Left cardiac atrium (tissue), 4 donors: Measurements from ENCODE around the gene HPDL. TPM values are rescaled to one million over a fixed set of nuclear protein-coding genes. Genes with fewer than 3 reads are reported as not detected.
A peak's percentile ranks its signal among the peaks of the same experiment; 100 is the strongest.

Experiments
- ATAC-seq, 2 donors: fragments of 200-7000 bp; cut with Tn5 transposase; one replicate each; pipeline ENCODE4 v1.9.1; 2020; ENCODE audit warnings: mild to moderate bottlenecking in 2 of 2, moderate library complexity in 2 of 2
- DNase-seq: peaks from one replicate; pipeline ENCODE4 v3.0.0-alpha.2; 2020
- intact Hi-C, 2 donors: fragments of 100-400 bp; cut with DNase I; formaldehyde crosslinking; loops; one replicate each; pipeline versions ENCODE4 v1.14.1 to v1.15.1; 2022 to 2023
- total RNA-seq, 2 donors: library from RNA; stranded (reverse); fragmentation: NEBNext Ultra II Directional; extraction: Animal tissue kit (Norgen Biotek cat#: 25700); gene quantifications; one replicate each; pipeline ENCODE4 v1.2.1, GENCODE V29; 2021
- donor health status: DM: no; HTN: yes; CAD: no.
- donor health status: DM: no; HTN: yes; CAD: no; lungs with severe emphysema.
- donor health status: DM: yes; HTN: yes; CAD: no.
- donor health status: Dilated cardiomyopathy.

Gene HPDL
- total RNA-seq, 2 donors from 2014 or later = 0.27 to 0.50 TPM

DNA sequence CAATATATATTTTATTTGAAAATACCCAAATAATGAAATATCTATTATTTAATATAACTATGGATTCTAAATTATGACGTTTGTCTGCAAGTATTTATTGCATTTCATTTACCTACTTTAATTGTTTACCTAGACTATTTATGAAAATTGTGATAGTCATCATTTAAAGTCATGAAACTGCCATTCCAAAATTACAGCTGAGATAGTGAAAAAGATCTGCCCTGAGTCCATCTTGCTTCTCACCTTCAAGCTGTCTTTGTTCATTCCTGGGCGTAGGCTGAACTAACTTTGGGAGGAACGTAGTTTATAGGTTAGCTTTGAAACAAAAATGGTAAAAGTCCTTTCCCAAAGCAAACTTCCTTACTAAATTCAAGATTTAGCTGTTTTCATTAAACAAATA lies 12.4 kb upstream of the HPDL start:
- ATAC-seq = no peak
- intact Hi-C loops = no loop called here
- DNase-seq = no peak

DNA sequence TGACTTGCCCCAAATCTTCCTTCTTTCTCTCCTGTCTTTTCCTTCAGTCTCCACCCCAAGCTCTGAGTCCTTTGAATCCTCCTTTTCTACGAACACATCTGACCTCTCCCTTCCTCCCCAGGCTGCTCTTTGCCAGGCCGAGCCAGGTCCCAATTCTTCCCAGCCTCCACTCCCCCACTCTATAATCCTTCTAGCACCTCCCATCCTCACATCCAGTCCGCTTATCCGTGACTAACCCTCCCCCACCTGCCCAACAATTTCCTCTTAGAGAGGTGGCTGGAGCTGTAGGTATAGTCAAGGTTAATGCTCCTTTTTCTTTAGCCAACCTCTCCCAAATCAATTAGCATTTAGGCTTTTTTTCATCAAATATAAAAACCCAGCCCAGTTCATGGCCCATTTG lies 9.5 kb upstream of the HPDL start:
- intact Hi-C loops = no loop called here
- DNase-seq (no peak), ATAC-seq (no peak)

DNA sequence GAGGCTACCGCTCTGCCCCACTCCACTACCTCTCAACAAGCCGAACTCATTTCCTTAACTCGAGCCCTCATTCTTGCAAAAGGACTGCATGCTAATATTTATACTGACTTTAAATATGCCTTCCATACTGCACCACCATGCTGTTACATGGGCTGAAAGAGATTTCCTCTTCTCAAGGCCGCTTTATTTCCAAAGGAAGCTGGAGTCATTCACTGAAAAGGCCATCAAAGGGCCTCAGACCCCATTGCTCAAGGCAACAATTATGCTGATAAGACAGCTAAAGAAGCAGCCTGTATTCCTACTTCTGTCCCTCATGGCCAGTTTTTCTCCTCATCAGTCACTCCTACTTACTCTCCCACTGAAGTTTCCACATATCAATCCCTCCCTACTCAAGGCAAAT lies 6.9 kb upstream of the HPDL start:
- intact Hi-C loops = no loop called here
- ATAC-seq (no peak), DNase-seq (no peak)

DNA sequence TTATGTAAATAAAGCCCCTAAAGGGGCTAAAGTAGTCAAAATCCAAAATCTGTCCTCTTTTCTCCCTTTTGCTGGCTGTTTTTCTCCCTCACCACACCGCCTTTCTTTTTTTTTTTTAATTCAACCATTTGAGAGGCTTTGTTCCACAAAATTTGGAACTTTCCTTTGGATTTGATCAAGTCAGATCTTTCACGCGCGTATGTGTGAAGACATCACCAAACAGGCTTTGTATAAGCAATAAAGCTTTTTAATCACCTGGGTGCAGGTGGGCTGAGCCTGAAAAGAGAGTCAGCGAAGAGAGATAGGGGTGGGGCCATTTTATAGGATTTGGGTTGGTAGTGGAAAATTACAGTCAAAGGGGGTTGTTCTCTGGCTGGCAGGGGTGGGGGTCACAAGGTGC lies 5.3 kb upstream of the HPDL start:
- DNase-seq = no peak
- ATAC-seq = no peak
- intact Hi-C loops = no loop called here

DNA sequence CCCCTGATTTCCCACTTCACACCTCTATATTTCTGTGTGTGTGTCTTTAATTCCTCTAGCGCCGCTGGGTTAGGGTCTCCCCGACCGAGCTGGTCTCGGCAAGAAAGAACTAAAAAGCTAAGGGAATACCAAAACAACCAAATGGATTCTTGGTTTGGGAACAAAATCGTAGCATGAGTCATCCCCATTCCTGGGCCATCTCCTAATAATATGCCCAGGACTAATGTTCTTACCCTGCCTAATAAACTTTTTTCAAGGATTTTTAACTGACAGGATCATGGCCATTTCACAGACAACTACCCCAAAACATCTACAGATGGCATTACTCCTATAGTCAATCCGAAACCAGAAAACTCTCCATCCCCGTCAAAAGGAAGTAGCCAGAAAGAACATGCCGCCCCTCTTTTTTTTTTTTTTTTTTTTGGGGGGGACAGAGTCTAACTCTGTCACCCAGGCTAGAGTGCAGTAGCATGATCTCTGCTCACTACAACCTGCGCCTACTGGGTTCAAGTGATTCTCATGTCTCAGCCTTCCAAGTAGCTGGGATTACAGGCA lies 4.1 kb upstream of the HPDL start:
- intact Hi-C loops = no loop called here
- ATAC-seq (no peak), DNase-seq (no peak)

DNA sequence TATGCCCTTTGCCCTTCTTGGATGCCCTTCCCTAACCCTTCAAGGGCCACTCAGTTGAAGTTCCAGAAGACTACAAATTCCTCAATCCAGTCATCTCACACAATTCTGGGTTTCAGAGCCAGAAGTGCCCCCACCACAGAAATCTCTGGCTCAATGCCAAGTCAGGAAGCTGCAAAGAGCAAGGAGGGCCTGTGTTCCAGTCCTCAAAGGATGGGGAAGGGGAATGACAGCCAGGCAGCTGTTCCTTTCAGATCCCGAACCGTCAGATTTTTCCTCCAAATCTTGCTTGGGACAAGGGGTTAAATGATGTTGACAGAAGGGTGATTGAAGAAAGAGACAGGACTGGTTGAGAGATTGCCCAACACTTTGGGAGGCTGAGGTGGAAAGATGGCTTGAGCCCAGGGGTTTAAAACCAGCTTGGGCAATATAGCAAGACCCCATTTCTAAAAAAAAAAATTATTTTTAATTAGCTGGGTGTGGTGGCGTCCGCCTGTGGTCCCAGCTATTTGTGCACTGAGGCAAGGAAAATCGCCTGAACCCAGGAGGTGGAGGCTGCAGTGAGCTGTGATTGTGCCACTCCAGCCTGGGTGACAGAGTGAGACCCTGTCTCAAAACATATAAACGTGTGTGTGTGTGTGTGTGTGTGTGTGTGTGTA lies 716 bp upstream of the HPDL start:
- intact Hi-C loops = no loop called here
- ATAC-seq = no peak
- DNase-seq = no peak

DNA sequence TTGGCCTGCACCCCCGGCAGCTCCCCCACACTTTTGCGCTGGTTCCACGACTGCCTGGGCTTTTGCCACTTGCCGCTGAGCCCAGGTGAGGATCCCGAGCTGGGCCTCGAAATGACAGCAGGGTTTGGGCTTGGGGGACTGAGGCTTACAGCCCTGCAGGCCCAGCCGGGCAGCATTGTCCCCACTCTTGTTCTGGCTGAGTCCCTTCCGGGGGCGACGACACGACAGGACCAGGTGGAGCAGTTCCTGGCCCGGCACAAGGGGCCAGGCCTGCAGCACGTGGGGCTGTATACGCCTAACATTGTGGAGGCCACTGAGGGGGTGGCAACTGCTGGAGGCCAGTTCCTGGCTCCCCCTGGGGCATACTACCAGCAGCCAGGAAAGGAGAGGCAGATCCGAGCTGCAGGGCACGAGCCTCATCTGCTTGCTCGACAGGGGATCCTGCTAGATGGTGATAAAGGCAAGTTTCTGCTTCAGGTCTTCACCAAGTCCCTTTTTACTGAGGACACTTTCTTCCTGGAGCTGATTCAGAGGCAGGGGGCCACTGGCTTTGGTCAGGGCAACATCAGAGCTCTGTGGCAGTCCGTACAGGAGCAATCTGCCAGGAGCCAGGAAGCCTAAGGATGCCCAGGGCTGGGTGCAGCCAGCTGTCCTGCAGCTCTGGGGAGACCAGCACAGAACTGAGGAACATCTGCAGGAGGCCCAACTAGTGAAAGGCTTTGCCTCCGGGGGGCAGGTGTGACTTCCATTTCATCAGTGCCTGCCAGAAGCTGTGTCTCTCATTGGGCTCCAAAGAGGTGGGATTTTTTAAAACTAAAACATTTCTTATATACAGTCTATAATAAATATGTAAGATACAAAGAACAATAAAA lies 1.2 kb downstream of the HPDL start:
- ATAC-seq (no peak), DNase-seq (no peak)
- intact Hi-C loops = no loop called here

DNA sequence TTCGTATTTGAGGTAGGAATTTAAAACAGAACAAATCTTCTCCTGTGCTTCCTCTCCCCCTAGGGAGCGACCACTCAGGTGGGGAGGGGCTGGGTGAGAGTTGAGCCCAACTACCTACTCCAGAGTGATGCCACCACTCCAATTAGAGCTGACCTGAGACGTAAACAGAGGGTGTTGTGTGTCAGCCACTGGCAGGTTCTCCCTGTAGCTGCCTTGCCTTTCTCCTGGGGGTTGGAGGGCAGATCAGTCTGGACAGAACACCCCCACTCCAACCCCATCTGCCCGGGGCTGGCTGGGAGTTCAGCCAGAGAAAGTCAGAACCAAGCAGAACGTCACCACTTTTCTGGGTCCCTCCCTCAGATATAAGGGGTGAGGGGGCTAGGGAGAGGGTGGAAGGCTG lies 2.0 kb downstream of the HPDL start:
- DNase-seq (no peak), ATAC-seq (no peak)
- intact Hi-C loops = no loop called here

DNA sequence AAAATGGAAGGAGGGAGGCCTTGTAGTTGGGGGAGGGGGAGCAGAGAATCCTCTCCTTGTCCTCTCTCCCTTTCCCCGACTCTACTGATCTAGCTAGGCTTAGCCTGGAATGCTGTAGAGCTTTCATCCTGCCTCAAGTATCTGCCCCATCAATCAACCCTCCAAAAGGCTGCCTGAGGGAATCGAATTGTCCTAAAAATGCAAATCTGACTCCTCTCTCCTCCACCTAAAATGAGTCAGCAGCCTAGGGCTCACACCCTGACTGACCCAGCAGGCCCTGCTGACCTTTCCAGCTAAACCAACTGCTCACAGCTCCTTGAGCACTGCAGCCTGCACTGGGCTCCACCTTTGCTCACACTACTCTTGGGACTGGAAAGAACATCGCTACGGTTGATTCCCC lies 2.8 kb downstream of the HPDL start:
- ATAC-seq (no peak), DNase-seq (no peak)
- intact Hi-C loops = no loop called here

DNA sequence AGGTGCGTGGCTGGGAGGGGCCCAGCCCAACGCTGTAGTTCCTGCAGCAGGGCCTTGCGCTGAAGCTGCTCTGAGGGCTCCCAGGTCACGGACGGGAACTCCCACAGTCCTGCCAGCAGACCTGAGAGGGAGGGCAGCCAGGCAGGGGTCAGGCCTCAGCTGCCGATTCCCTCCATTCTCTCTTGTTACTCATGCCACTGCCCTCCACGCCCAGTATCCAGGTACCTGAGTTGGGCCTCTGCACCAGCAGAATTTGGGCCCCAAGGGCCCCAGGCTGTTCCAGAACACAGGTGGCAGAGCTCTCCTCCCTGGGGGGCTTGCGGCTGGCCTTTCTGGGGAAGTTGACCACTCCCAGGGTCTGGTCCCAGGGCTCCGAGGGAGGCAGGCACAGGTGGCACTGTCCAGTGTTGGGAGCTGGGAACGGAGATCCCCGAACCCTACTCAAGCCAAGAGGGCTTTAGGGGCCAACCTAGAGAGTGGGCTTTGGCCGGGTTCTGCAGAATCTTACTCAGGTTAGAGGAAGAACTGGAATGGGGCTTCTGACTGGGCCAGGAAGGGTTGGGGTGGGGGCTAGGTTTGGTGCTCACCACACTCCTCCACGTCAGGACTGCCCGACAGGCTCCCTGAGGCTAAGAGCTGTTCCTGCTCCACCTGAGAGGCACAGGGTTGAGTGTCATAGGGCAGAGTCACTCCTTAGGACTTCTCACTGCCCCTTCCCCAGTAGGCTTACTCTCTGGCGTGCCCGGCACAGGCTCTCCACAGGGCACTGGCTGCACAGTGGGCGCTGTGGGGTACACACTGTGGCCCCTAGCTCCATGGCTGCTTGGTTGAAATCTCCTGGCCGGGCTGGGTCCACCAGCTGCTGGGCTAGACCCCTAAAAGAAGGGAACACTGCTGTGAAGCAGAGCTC lies 5.0 kb downstream of the HPDL start:
- ATAC-seq = no peak
- intact Hi-C loops = no loop called here
- no peak for DNase-seq

DNA sequence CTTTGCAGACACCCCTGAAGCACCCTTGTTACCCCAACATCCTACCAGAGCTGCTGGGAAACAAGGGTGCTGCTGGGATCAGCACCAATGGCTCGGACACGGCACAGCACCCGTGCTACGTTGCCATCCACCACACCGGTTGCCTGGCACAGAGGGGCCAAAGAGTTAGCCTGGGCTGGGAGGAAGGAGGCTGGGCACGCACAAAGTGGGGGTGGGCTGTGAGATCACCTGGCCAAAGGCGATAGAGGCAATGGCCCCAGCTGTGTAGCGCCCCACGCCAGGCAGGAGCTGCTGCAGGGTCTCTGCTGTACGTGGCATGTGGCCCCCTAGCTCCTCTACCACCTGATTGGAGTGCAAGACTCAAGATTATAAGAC lies 5.6 kb downstream of the HPDL start:
- intact Hi-C loops = no loop called here
- DNase-seq = no peak
- no peak for ATAC-seq

DNA sequence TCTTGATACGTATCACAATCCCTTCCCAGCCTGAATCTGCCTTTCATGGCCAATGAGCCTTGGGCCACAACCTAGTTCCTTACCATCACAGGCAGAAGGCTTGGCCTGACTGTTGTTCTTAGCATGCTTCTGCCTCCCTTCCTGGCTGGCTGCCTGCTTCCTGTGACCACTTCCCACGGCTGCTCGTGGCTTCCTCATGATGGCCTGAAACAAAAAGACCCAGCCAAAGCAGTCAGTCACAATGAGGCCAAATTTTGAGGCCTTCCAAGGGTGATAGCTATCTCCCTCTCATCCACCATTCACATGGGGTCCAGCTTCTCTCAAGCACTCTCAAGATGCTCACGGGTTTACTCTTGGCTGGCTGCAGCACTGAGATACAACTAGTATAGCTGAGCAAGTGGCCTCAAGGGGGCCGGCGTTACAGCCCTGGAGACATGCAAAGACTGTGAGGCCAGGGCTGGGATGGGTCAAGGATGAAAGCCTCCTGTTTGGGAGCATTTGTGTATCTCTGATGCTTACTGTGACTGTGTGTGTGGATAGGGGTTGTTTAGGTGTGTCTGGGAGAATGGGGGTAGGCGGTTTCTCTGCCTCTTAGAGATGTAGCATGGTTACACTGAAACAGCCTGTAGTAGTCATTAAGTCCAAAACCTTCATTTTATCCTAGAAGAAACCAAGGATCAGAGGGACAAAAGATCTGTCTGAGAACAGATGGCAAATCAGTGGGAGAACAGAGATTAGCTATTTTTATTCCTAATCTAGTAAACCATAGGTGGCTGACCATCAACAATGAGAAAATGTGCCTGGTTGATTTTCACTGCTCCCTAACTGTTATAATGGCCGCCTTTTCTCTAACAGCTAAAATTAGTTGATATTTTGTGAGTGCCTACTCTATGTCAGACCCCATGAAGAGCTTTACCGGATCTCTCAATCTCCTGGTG lies 7.9 kb downstream of the HPDL start:
- ATAC-seq (no peak), DNase-seq (peak; percentile 63)
- intact Hi-C loops = no loop called here

DNA sequence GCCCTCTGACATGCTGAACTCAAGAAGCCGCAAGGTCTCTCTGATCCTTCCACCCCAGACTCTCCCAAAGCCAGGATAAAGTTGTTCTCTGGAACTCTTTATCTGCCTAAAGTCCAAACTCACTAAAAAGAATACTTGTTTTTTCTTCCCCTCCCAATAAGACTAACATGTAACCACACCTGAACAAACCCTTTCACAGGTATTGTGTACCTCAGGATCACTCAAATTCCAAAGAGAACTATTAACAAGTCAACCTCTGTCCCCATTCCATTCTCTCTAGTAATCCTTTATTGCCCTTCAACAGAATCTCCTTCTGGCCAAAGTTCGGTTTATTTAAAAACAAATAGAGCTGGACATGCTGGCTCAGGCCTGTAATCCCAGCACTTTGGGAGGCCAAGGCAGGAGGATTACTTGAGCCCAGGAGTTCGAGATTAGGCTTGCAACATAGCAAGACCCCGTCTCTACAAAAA lies 9.2 kb downstream of the HPDL start:
- no peak for ATAC-seq
- intact Hi-C loops = no loop called here

DNA sequence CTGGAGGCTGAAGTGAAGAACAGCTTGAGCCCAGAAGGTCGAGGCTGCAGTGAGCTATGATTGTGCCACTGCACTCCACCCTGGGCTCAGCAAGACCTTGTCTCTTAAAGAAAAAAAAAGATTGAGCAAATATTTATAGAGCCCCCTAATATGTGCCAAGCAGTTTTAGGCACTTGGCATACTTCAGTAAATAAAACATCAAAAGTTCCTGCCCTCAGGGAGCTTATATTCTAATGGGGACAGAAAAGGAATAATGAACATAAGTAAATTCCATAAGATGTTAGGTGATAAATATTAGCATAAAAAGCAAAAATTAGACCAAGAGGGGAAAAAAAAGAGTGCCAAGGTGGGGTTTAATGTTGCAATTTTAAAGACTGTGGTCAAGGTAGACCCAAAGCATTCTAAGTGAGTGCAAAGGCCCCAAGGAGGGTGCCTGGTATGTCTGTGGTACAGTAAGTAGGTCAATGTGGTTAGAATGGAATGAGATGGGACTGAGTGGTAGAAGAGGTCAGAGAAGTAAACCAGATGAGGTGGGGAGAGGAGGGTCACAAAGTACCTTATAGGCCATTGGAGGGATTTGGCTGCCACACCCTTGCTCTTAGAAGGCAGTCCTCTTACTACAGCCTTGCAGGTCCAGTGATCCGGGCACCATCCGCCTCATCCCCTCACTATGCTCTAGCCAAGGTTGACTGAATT lies 11.1 kb downstream of the HPDL start:
- no peak for DNase-seq
- intact Hi-C loops = no loop called here
- ATAC-seq = no peak

More for the DNA sequence above, 9.2 kb downstream of the HPDL start:
- no peak for DNase-seq

DNA sequence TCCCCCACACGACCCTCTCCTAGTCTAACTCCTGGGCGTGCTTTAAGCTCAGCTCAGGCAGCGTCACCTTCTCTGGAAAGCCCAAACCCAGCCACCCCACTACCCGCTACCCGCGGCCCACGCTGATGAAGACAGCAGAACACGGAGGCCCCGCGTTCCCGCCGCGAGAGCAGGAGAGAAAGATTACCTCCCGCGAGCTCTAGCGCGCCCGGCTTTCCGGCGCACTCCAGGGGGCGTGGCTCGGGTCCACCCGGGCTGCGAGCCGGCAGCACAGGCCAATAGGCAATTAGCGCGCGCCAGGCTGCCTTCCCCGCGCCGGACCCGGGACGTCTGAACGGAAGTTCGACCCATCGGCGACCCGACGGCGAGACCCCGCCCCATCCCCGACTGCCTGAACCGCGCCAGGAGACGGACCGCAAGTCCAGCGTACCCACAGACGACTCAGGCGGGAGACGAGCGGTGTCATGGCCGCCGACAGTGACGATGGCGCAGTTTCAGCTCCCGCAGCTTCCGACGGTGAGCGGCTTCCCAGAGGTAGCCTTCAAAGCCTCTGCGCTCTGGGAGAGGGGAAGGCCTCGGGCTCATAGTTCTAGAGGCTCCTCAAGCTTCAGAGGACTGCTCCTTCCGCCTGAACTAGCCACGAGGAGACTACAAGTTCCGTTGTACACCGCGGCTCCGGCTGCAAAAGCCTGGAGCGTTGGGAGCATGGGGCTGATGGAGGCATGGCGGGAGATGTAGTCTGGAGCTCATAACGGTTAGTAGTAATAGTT lies 13.3 kb downstream of the HPDL start, which contains the start of the genes MUTYH and TOE1:
Gene MUTYH (minus strand): TSS at position 652 of the 770 bp plus-strand sequence. CDS start 5,935 bp downstream, outside the sequence.
Gene TOE1 (plus strand): TSS at position 382 of the 770 bp plus-strand sequence. CDS start 83 bp downstream, at position 465.
- intact Hi-C loops = loop anchor here in 1 of 2 donors (5.0 kb wide), 1 partner anchor 38 kb away; no protein-coding TSS in a partner anchor
- ATAC-seq (peak; percentile 97), DNase-seq (peak; percentile 97)

DNA sequence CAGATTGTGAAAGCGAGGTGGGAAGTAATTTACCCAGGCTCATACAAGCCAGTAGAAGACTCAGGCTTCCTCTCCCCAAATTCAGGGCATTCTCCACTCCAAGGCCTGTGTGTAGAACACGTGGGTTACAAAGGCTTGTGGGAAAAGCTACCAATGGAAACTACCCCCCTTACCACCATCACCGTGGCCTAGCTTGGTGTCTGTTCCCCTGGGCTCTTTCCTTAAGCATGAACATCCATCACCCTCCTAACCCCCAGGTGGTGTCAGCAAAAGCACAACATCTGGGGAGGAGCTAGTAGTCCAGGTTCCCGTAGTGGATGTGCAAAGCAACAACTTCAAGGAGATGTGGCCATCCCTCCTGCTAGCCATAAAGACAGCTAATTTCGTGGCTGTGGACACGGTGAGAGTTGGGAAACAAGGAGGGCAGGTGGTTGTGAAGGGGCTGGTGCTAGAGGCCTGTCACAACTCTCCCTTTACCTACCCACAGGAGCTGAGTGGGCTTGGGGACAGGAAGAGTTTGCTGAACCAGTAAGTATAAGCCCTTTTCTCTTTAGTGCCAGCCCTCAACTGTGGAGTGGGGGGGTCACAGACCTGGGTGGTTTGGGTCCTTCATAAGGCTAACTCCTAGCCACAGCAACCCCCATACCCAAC lies 14.2 kb downstream of the HPDL start:
- intact Hi-C loops = loop anchor here in 1 of 2 donors (5.0 kb wide), 1 partner anchor 39 kb away; no protein-coding TSS in a partner anchor

More for the DNA sequence above, 14.2 kb downstream of the HPDL start:
- ATAC-seq (no peak), DNase-seq (no peak)
